NT2/D1 (cell line): ENCODE data around the gene ANKRD53.

Experiments used
- SUZ12 ChIP-seq: IDR thresholded peaks from 2 replicates; pipeline ENCODE4 v1.6.1; 2011; ENCODE audit not compliant: insufficient read length, insufficient read depth; ENCODE audit errors: extremely low read depth
- YY1 ChIP-seq: IDR thresholded peaks from 2 replicates; pipeline ENCODE4 v1.6.1; 2011; ENCODE audit not compliant: insufficient read length, insufficient read depth
- ZNF274 ChIP-seq: IDR thresholded peaks from 2 replicates; pipeline ENCODE4 v1.6.1; 2011; ENCODE audit warnings: mild to moderate bottlenecking, low read depth, low read length

DNA sequence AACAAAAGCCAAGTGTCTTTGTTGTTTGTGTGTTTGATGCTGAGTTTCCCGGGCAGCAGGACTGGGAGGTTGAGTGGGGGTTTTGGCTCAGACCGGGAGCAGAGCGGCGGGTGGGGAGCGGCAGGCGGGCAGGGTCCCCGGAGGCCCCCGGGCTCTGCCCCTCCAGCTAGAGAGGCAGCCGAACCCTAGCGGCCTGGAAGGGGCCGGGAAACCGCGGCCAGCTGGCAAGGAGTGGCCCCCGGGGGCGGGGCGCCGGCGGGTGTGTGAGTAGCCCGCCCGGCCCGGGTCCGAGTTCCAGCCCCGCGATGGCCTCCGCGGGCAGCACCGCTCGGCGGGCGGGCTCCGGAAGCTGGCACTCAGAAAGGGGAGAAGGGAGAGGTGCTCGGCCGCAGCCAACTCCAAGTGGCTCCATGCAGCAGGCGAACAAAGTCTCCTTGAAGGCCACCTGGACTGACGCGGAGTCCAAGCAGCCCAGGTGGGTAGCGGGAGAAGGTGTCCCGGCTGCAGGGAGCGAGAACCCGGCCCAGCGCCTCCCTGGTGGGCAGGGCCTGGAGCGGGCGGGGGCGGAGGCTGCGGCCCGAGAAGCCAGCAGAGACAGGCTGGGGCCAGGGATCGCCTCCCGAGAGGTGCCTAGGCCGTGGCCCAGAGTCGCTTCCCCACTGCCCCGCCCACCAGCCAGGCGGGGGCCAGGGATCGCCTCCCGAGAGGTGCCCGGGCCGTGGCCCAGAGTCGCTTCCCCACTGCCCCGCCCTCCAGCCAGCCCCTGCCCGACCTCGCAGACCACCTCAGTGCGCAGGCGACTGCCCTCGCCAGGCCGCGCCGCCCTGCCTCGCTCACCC is at the start of gene ANKRD53:
- TF ChIP-seq ZNF274 (no peak), YY1 (no peak), SUZ12 (no peak)
